Endothelial cell of umbilical vein (primary cell): Measurements from ENCODE around the gene TAS2R8.

ENCODE experiments used
- CTCF ChIP-seq, 2 donors: IDR thresholded peaks; 1 replicate in 1 of 2; 2 replicates in 1 of 2; pipeline ENCODE4 v1.5.1; 2011; ENCODE audit warnings: low read length in 2 of 2, mild to moderate bottlenecking in 2 of 2, moderate library complexity in 2 of 2, control low read depth in 1 of 2, inconsistent platforms in 1 of 2, low read depth in 1 of 2; ENCODE audit not compliant: insufficient read depth in 1 of 2; ENCODE audit errors: extremely low read depth in 1 of 2
- JUN ChIP-seq: IDR thresholded peaks from 2 replicates; pipeline ENCODE4 v1.6.1; 2011; ENCODE audit warnings: borderline replicate concordance, low read depth; ENCODE audit not compliant: insufficient read length, insufficient read depth
- POLR2A ChIP-seq: IDR thresholded peaks from 2 replicates; pipeline ENCODE4 v1.6.1; 2012; ENCODE audit warnings: low read depth, mild to moderate bottlenecking, control low read depth, low read length

GRCh38 chr12:10783252-10783651 is 23.8 kb downstream of the TAS2R8 start:
- TF ChIP-seq POLR2A = no peak
- TF ChIP-seq JUN = no peak
- no peak for TF ChIP-seq CTCF (IDR thresholded peaks at IDR 0.05; ENCODE audit: extremely low read depth in 1 of 2, insufficient read depth in 1 of 2, low read depth in 1 of 2, low read length in 2 of 2)
